Measurements from ENCODE around the gene ETV3. TPM values are rescaled to one million over a fixed set of nuclear protein-coding genes. Genes with fewer than 3 reads are reported as not detected.

ETV3 gene
- polyA plus RNA-seq, 12 donors = 13.6 to 133 (median 16.6) TPM

DNA sequence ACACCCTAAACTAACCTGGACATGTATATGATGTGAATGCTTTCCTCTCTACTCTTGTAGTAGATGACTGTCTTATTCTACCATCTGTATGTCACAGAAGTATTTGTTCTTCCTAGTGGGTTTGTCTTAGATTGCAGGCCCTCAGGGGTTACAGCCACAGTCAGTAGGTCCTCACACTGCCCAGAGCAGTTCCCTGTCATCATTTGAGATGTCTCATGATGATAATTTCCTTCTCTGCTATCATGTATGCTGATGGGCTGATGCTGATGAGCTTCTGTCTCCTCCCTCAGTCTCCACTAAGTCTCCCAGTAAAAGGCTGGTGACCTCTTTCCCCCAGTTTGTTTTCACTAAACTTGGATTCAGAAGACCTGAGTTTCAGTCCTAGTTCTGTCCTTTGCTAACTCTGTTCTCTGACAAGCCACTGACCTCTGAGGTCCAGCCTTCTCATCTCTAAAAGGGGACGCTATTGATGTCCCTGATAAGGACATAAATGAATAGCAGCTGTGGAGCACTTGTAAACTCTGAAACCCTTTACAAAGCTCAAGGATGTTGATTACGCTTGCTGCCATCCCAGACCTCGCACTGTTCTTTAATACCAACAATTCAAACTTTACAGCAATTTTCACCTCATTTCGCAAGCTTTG, 3.1 kb upstream of the ETV3 start:
- no peak for DNase-seq

DNA sequence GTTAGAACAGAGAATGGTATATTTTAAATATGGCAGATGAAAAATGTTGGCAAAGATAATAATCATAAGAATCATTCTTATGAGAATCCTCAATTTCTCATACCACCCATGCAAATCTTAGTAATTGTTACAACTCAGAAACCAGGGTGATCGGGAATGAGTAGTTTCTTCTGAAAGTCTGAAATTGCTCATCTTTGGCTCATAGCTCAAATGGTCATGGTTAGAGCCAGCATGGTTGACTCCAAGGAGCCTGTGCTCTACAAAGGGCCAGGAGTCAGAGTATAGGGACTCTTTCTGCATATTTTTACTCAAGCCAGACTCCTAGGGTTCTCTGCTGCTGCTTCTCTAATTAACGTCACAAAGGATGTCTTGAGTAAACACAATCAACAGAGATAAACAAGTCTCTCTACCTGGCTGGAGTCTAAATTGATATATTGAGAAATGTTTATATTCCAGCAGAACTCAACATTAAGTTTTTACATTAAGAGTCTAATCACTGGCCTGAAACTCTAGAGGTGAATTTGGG, 1.9 kb upstream of the ETV3 start:
- DNase-seq = no peak

DNA sequence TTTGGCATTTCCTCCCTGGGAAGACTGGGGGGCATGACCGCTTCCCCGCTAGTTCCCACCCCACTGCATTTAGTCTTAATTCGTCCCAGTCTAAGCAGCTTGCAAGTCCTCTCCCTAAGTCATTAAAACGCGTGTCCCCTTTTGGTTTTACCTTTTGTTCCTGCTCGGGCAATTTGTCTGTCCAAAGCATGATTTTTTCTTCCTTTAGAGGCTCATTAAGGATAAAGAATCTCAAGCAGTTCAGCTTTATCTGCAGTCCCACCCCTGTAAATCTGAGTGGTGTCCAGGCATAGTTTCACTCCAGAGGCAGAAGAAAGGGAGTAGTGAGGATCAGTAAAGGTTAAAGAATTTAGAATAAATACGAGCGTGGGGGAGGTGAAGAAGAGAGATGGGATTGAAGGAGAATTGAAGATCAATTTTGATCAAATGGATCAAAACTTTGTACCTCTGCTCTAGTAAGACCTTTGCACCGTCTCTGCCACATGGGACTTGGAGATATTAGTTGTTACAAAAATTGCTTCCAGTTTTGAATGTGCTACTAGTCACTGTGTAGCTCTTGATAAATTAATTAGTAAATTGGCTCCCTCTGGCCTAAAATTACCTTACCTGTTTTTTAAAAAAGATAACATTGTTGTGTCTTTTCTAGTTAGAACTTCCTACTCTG, 989 bp upstream of the ETV3 start:
- no peak for DNase-seq

DNA sequence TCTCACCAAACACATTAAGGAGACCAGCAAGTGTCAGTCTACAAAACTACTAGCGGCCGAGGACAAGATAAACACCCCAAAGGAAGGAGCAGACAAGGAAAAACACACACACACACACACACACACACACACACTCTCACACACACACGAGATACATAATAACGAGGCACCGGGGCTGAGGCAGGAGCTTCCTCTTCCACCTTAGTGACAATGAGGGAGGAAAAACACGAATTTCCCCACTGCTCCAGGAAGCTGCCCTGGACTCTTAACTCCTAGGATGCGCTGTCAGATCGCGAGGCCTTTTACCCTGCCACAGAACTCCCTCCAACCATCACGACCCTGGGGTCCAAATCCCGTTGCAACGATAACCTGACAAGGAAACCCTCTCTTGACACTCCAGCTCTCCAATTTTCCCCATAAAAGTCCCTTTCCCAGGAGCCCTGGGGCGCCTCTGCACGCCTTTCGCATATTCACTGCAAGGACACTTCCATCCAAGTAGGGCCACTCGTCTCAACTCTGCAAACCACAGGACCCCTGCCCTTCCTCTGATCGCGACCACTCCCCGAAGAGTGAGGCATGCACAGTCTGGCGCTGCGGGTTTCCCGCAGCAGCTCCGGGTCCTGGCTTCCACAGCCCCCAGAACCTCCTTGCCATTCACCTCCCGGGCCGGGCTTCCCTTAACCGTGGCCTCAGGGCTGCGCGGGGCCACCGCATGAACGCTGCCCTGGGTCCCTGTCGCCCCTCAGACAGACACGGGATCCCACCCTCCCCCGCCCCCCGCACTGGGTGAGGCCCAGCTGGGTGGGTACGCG, 581 bp downstream of the ETV3 start:
- no peak for DNase-seq

DNA sequence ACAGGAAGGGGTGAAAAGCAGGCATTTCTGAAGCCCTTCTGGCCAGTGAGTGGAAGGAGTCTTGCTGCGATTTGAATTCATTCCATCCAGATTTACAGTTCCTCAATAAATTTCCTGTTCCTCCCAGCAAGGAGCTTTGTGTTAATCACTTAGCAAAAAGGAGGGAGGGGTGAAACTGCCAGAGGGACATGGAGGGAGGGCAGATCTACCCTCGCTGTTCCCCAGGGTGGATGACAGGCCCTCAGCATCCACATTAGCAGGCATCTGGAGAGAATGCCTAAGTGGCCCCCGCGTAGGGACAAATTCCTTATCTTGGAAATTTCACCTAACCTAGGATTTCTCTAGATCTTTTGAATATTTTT, 1.2 kb downstream of the ETV3 start:
- no peak for DNase-seq

DNA sequence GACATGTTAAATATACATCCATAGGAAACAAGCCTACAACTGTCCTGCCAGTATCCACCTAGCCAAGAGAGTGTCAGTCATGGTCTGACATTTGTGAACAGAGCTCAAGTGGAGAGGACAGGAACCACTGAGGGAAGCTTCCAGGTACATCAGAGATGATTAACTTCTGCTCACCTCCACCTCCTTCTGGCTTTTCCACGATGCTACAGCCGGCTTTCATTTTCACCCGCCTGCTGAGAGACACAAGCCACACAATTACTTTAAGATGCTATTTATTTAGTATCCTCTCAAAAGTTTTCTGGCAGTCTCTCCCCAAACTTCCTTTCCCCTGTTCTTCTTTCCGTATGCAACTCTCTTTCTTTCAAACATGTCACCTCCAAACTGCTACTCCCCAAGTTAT, 2.1 kb downstream of the ETV3 start:
- DNase-seq = no peak

DNA sequence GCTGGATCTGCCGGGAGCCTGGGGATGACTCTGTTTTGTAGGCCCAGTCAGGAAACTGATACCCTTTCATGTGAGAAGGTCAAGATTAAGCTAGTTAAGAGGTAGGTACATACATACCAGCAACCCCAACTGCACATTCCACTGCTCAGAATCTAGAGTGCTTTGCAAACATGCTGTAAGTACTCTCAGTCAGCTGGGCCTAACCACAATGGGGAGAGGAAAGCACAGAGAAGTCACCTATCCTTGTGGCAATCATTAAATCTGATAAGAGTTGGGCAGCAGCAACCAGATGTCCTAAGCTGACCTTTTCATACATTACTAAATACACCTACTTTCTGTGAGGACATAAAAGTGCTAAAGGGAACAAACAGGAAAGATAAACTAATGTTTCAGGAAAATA, 2.5 kb downstream of the ETV3 start:
- DNase-seq = no peak

DNA sequence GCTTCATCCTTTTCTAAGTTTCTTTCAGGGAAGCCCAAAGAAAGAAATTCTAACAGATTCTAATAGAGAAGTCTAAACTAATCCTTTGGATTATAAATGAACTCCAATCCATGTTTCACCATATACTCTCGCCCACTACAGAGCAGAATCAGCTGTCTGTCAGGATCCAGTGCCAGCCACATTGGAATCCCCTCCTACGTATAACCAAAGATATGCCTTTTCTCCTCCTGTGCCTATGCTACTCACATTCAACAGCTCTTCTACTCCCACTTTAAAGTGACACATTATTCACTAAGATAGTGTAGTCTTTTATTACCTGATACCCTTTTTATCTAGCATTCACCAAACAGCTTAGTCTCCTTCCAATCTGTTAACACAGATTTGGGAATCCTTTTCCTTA, 3.1 kb downstream of the ETV3 start:
- no peak for DNase-seq

DNA sequence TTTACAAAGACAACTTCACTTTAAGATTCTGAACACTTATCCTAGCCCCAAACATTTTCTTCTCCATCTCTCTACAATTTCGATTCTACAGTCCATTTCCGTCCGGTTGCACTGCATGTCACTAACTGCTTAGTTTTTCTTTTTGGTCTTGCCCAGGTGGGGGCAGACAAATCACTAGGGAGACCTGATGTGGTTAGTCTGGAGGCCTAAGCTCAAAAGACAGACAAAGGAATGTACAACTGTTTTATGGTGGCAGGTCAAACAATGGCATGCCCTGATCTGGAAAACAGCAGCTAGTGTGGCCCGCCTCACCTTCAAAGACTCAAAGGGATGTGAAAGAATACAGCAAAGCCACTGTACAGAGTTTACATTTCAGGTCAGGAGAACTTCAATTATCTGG, 3.8 kb downstream of the ETV3 start:
- no peak for DNase-seq

DNA sequence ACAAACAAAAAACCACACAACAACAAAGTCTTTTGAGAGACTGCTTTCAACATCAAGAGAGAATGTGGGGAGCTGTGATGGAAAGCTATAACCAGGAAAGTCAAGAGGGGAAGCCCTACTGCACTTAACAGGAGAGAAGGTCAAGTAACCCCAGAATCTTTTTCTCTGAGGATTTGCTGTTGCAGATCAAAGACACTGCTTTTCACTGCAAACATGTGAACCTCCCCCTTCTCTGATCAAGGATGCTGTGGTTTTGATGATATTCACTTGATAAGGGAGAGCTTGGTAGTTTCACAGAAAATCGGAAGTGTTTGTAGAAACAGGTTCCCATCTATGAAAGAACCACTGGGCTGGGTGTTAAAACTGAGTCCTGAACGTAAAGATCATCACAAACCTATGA, 4.8 kb downstream of the ETV3 start:
- no peak for DNase-seq

DNA sequence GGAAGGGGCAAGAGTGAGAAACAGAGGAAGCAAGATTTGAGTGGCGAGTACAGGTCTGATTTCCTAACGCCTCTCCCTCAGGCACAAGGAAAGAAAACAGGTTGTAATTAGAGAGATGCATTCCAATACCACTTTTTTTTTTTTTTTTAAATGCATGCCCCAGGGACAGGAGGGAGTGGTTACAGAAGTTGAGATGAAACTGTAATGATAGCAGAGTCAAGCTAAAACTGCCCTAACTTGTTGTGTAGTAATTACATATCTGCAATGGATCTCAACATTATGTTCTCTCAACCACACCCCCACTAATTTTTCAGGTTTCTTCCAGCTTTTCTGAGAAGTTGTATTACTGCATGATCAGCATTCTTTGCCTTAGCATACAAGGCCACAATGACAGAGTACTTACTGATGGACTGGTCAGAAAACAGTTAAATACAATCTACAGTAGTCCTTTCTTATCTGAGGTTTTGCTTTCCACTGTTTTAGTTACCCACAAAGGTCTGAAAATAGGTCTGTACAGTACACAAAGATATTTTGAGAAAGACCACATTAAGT, 5.5 kb downstream of the ETV3 start:
- DNase-seq = no peak

DNA sequence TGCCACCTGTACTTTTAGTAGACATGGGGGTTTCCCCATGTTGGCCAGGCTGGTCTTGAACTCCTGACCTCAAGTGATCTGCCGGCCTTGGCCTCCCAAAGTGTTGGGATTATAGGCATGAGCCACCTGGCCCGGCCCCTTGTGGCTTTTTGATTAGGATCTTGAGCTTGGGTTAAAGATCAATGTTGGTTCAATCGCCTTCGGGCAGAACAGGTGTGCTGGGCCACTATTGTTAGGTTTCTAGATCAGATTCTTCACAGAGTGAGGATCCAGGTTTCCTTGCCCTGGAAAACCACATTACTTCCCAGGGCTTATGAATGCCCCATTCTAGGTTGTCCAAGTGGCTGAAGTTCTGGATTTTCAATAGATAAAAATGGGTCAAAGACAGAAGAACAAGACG, 6.1 kb downstream of the ETV3 start:
- DNase-seq = no peak

DNA sequence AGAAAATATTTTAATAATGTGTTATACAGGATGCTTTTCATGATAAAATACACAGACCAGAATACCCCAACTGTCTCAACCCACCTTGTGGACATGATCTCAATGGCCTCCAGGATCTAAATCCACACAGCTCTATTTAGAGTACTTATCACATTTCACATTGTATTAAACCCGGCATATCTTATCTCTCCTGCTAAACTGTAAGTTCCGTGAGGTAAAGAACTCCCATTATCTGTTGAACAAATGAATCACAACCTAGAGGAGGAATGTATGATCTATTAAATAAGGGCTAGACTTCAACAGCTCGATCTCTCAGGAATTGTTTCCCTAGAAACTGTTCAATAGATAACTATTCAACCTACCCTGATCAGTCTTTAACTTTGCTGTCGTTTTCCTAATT, 6.9 kb downstream of the ETV3 start:
- no peak for DNase-seq

DNA sequence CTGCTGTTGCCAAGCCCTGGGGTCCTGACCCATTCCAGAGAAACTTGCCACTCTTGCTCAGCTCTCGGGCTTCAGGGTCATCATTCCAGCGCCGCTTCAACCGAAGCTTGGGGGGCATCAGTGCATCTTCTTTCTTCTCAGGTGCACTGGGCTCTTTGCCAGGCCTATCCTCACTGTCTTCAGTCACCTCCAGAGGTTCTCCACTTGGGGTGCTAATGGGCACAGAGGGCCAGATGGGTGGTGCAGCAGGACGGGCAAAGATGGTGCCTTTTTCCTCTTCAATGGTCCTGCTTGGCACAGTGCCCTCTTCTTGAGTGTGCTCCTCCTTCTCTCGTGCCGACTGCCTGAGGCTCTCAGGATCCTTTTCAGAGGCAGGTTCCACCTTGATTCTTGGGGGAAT, 13.3 kb downstream of the ETV3 start:
- no peak for DNase-seq

DNA sequence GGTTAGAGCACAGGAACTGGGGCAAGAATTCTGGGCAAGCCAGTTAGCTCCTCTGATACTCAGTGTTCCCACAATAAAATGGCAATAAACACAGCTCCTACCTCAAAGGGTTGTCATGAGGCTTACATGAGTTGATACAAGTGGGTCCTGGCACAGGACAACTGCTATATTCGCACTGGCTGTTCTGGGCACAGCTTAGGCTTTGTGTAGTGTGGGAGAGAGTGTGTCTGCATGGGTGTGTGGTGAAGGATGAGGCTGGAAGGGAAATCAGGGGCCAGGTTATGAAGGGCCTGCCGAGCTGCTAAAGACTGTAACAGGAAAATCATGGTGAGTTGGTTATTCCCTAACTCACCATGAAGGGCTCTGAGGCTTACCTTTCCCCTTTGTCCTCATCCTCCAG, 18.7 kb downstream of the ETV3 start:
- DNase-seq = no peak

DNA sequence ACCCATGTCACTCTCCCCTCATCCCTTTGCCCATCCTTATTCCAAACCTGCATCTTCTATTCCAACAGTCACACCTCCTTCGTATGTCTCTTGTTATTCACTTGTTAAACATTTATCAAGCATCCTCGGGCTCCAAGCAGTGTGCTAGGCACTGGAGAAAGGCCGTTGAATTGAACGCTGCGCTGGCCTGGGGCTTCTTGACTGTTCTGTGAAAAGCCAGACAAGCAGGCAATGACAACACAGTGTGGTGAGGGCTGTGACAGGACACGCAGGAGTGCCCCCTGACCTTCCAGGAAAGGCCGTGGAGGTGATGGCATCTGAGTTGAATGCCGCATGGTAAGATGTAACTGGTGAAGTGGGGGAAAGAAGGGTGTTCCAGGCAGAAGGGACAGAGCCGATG, 19.2 kb downstream of the ETV3 start:
- DNase-seq = no peak

DNA sequence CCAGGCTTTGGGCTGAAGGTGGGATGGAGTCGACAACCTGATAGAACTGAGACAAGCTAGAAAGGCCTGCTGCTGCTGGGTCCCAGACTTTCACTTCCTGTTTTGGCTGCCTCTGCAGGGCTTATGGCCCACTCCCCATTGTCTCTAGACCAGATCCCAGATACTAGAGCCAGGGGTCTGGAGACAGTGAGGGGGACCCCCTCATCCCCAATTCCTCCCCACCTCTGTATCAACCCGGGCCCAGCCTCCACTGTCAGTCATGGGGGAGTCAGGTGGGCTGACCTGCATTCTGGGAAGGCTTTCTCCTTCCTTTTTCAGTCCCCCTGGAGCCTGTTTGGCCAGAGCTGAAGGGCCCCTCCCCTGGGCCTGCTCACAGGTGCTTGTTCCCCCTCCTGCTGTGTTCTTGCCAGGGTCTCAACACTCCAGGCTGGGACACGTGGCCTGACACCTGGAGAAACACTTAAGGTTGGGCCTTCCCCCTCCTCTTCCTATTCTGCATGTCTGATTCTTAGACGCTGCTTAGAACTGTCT, 20.6 kb downstream of the ETV3 start:
- no peak for DNase-seq

DNA sequence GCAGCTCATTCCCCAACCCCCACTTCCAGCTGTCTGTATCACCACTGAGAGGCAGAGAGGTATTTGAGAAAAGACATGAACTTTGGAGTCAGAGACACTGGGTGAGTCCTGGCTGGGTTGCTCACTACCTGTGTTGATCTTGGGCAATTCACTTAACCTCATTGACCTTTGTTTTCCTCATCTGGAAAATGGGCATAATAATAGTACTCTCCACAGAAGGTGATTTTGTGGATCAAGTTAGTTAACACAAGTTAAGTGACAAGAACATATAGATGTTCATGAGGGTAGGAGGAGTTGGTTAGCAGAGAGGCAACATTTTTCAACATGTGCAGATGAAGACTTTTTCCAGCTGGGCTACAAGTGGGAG, 21.5 kb downstream of the ETV3 start:
- no peak for DNase-seq

DNA sequence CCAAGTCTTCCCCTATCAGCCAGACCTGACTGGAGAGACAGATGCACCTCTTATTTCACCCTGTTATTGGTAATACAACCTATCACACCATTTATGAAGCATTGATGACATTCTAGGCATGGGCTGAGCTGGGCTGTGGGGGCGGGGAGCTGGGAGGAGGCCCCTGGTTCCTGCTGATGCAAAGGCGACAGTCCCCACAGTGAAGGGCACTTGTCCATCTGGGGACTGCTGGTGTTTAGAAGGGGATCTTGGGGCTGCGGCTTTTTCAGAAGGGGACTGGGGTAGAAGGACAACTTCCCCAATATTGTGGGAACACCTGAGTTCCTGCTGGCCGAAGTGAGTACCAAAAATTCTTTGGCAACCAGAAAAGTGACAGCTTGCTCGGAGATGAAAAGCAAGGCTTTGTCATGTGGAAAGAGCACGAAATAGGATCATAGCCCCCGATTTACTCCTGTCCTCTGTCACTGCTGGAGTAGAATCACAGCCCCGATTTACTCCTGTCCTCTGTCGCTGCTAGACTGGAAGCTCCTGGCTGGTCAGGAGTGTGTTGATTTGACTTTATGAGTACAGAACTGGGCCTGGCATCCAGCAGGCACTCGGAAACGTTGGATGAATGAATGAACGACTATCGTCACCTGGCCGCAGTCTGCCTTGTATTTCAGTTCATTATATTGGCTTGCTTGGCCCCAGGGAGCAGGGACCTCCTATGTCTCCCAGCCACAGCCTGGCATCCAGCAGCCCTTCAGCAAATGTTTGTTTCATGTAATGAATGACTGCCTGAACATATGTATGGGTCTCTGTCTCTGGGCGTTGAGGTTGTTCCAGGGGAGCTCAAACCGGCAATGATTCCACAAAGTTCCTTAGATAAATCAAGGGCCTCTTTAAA, 22.1 kb downstream of the ETV3 start:
- no peak for DNase-seq

DNA sequence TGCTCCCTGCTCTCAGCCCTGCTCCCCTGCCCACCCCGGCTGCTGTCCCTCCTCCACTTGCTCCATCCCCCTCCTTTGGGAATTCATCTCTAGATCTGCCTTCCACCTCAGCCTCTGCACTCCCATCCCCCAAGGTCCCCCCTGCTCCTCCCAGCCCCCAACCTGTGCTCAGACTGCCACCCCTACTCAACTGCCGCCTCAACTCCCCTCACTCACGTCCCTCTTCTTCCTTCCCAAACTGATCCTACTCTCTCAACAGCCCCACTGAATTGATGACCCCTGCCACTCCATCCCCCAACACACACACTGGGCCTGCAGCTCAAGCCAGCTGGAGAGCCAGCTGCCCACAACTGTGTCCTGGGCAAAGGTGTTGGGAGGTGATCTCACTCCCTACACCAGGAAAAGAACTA, 22.8 kb downstream of the ETV3 start:
- no peak for DNase-seq

Measured in muscle of arm (tissue), 12 donors.